Measurements from ENCODE around the gene CD72.
"Not testable (repeated sequence)": the region's sequence is repeated elsewhere in the genome, so short reads cannot be mapped to it uniquely, and the experiment has no call there.

CD72 gene

DNA sequence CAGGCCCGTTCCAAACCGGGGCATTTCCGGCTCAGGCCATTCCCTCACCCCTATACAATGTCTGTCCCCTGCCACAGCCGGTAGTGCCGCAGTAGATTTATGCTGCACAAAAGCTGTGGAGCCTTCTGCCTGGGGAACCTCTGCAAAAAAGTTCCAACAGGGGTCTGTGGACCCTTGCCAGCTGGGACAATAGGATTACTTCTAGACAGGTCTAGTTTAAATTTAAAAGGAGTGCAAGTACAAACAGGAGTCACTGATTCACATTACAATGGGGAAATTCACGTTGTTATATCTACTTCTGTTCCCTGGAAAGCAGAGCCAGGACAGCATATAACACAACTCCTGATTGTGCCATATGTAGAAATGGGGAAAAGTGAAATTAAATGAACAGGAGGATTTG, 34.7 kb downstream of the CD72 start:
- DNase-seq = not testable (repeated sequence)

DNA sequence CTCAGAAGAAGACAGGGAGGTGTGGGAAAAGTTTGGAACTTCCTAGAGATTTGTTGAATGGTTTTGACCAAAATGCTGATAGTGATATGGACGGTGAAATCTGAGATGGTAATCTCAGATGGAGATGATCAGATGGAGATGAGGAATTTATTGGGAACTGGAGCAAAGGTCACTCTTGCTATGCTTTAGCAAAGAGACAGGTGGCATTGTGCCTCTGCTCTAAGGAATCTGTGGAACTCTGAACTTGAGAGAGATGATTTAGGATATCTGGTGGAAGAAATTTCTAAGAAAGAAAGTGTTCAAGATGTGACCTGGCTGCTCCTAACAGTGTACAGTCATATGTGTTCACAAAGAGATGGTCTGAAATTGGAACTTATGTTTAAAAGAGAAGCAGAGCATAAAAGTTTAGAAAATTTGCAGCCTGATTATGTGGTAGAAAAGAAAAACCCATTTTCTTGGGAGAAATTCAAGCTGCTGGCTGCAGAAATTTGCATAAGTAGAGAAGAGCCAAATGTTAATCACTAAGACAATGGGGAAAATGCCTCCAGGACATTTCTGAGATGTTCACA, 38.5 kb downstream of the CD72 start:
- DNase-seq = not testable (repeated sequence)

DNA sequence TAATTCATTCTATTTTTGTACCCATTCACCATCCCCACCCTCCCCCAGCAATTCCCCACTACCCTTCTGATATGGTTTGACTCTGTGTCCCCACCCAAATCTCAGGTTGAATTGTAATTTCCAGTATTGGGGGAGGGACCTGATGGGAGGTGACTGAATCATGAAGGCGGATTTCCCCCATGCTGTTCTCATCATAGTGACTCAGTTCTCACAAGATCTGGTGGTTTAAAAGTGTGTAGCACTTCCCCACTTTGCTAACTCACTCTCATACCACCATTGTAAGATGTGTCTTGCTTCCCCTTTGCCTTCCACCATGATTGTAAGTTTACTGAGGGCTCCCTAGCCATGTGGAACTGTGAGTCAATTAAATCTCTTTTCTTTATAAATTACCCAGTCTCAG, 39.1 kb downstream of the CD72 start:
- DNase-seq = no peak

DNA sequence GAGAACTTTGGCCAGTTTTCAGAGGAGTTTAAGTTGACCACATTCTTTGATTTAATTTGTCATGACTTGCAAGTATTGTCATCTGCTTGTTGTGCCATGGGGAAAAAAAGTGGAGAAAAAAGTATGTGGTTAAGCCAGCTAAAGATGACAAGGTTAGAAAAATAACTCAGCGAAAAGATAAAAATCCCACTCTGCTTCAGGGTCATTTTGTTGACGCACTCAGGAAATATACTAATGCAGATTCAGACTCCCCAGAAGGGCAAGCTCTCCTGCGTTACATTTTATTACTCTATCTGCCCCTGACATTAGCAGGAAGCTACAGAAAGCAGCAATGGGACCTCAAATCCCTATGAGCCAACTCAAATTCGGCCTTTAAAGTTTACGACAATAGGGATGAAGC, 40.7 kb downstream of the CD72 start:
- no peak for DNase-seq

DNA sequence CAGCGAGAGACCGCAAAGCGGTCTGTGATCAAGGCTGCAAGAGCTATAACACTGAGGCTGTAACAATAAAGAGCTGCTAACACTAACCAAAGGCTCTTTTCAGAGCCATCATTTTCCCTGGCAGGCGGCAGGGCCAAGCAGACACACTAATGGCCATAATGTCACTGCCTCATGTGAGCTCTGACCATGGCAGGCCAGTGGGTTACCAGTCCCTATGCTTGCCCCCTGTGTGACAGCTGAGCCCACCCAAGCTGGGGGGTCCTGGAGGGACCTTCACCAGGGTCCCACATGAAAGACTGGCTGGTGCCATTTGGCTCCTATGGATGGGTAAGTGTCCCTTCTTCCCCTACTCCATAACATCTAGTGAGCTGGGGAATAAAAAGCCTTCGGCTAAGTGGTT, 42.7 kb downstream of the CD72 start:
- DNase-seq = no peak

DNA sequence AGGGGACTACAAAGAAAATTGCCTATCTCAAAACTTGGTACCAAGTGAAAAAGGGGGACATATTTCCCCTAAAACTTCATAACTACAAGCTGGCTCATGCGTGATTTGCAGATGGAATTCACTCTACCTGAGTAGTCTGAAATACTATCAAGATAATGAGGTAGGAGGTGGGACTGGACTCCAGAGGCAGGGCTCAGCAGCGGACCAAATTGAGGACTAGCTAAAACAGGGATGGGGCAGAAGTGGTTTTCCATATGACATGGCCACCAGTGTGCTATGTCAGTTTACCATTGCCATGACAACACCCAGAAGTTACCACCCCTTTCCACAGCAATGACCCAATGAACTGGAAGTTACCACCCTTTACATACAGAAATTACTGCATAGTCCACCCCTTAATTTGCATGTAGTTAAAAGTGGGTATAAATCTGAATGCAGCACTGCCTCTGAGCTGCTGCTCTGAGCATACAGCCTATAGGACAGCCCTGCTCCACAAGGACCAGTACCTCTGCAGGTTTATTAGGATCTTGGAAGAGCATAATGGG, 43.6 kb downstream of the CD72 start:
- no peak for DNase-seq

DNA sequence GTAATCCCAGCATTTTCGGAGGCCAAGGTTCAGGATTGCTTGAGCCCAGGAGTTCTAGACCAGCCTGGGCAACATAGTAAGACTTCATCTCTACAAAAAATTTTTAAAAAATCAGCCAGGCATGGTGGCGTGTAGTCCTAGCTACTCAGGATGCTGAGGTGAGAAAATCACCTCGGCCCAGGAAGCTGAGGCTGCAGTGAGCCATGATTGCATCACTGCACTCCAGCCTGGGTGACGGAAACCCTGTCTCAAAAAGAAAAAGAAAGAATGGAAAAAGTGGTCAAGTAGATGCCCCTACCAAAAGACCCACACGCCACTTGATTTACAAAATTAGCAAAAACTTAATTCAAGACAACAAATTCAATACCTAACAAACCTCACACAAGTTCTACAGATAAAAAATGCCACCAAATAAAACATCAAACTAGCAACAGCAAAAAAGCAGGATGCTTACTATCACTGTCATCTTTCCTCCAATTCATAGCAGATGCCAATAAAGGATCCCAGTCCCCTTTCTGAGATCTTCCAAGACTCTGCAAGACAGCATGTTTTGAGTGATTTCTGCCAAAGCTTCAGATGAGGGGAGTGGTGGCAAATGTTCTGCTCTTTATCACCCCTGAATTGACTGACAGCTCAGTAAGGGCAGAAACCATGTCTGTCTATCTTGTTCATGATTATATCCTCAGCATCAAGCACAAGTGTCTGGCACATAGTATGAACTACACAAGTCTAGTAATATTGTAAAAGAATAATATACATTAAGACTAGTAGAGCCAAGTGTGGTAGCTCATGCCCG, 47.3 kb downstream of the CD72 start:
- DNase-seq = no peak

DNA sequence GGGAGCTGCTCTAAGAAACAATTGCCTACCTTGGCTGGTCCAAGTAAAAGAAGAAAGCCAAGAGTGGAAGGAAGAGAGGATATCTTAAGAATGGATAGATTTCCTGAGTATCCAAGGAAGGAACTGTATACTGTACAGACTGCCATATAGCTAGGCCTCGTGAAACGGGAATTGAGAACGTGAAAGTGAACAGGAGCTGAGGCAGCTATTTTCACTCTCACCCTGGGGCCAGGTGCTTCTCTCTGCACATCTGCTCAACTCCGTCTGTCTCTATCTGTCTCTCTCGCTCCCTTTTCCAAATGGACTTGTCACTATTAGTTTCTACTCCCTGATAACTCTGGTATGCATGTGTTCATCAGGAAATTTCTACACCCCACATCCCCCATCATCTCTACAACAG, 49.0 kb downstream of the CD72 start:
- no peak for DNase-seq

DNA sequence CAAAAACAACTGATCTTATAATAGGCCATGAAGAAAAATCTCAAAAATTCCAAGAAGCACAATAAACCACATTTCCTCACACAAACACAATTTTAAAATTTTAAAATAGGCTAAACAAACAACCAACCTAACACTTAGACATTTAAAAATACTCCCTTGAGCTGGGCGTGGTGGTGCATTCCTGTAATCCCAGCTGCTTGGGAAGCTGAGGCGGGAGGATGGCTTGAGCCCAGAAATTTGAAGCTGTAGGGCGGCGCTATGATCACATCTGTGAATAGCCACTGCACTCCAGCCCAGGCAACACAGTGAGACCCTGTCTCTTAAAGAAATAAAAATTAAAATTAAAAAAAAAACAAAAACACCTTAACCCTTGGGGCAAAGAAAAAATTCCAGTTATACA, 50.0 kb downstream of the CD72 start:
- no peak for DNase-seq

DNA sequence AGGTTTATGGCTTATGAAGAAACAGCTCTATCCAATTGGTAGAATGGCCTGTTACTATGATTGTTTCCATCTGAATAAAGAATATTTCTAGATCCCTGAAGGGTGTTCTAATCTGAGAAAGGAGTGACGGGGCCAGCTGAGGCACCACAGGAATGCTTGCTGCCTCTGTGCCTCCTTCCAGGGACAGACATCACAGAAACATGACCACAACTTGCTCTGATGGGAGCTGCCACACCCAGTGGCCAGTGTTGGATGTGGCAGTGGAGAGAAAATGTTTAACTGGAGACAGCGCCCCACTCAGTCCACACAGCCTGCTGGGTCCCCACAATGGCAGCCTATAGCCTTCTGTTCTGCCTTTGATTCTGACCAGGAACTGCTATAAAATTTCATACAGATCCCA, 51.8 kb downstream of the CD72 start:
- DNase-seq = no peak

DNA sequence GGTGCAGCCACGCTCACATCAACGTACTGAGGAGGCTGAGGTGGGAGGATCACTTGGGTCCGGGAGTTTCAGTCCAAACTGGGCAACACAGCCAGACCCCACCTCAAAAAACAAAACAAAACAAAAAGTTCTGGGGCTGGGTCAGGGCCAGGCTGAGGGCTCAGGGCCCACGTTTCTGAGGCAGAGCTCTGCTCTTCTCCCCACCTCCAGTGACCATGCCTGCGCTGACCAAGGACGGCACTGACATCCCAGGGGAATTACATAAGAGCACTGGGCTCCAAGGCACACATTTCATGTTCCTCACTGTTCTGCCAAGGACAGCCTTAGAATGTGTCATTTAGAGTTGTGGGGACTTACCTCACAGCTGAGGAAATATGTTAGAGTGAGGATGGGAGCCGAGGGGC, 53.6 kb downstream of the CD72 start:
- DNase-seq = no peak

DNA sequence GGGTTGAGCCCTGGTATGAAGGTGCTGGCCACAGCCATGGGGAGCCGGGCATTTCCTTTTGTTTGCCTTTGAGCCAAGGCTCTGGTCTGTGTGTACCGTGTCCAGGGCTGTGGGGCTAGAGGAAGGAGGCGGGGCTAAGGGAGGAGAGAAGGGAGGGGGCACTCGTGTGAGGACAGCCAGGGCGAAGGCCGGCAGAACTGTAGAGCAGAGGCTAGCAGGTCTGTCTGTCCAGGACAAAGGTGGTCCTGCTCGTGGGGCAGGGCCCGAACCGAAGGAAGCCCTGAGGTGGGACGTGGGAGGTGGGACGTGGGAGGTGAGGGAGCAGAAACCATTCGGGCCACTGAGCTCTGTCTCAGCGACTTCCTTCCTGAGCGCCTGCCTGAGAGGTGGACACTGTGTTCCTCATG, 54.4 kb downstream of the CD72 start:
- no peak for DNase-seq

DNA sequence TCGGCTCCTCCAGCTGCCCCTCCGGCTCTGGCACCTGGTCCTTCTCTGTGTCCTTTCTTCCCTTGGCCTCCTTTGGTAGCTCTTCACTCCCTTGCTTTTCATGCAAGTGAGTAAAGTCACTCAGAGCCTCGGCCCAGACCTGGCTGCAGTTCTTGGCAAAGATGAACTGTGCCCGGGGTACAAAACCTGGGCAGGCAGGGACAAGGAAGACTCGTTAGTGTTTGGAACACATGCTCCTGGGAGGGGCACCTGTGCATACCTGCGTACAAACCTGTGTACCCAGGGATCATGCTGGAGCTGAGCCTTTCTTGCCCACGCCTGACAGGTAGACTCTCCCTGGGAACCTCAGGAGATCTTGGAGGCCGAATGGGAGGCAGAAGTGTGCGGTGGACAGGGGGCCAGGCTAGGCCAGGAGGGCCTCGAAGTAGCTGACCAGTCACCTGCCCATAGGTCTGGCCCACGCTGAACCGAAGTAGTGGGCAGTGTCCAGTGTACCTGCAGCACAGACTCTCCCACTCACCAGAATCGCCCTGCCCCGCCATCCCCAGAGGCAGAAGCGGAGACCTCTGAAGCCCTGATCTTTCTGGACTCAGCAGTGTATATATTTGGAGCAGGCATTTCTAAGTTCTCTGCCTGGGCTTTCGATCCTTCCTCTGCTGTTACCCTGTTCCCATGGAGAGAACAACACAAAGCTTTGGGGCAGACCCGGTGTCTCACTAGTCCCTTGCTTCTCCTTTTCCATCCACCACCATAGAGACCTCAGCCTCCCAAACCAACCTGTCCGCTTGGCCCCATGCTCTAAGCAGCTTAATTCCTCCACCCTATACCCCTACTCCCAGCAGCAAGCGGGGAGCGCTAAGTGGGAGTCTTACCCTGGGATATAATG, 55.1 kb downstream of the CD72 start:
- no peak for DNase-seq

DNA sequence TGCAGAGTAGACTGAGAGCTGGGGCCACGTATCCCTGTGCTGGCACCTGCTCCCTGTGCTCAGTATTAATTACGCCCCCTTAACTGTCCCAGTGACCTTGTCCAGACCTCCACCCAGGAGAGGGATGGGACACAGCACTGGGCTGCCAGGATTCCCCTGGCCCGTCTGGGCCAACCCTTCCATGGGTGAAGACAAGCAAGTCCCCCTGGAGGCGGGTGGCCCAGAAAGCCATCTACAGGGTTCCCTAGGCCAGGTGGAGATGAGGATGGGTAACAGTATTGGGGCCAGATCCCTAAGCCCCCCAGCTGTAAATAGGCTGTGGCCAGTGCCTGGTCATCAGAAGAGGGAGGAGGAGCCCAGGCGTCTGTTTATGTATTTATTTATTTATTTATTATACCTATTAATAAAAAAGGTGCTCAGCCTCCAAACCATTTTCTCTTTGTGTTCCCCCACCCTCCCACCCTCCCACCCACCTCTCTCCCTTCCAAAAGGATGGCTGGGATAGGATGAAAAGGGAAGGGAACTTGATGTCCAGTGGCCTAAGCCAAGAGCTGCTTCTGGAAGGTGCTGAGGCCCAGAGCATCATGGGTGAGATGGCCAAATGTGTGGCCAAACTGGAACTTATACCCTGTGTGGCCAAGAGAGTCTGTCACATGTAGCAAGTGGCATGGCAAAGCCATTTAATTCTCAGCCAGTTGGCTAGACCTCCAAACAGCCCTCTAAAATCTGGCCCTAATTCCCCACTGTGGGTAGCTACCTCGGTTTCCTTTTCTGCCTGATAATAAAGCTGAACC, 56.5 kb downstream of the CD72 start:
- DNase-seq = no peak

DNA sequence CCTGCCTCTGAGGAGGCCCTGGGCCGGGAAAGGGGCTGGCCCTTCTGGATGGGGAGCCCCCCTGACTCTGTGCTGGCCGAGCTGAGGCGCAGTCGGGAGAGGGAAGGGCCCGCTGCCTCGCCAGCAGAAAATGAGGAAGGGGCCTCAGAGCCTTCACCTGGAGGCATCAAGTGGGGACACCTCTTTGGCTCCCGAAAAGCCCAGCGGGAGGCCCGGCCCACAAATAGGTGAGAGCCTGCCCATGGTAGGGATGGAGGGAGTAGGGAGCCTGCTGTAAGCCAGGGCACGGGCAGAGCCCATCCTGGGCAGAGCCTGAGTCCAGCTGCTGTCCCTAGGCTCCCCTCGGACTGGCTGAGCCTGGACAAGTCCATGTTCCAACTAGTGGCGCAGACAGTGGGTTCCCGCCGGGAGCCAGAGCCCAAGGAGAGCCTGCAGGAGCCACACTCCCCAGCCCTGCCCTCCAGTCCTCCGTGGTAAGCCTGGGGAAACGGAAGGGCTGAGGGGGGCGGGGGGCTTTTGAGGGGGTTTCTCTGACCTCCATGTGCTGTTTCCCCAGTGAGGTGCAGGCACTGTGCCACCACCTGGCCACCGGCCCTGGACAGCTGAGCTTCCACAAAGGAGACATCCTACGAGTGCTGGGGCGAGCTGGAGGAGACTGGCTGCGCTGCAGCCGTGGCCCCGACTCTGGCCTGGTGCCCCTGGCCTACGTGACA, 57.4 kb downstream of the CD72 start:
- no peak for DNase-seq

Data from activated CD8-positive, alpha-beta memory T cell treated with anti-CD3 and anti-CD28 coated beads for 24 hours (primary cell).